Activated CD4-positive, alpha-beta T cell treated with anti-CD3 and anti-CD28 coated beads, Interleukin-2, amount 50 U/mL, for 48 hours (primary cell): ENCODE measurements around the gene RET.

Experiments
- DNase-seq, 2 experiments: peaks; one replicate each; pipeline ENCODE4 v3.0.0-alpha.2; 2020

The RET gene

GRCh38 chr10:43076876-43077420, at the start of gene RET:
Gene RET (plus strand): TSS chr10:43077069. CDS start chr10:43077259, 190 bp downstream.
- peak; percentile 25 to 36 for DNase-seq

- DNase-seq, result no peak
Observed at GRCh38 chr10:43027331-43027955, 49.4 kb upstream of the RET start.

GRCh38 chr10:43028143-43028542, 48.7 kb upstream of the RET start:
- DNase-seq, result no peak

GRCh38 chr10:43029043-43029442, 47.8 kb upstream of the RET start:
- no peak for DNase-seq

- no peak for DNase-seq
Observed at GRCh38 chr10:43032613-43033012, 44.3 kb upstream of the RET start.

GRCh38 chr10:43035800-43036199, 41.1 kb upstream of the RET start:
- no peak for DNase-seq

- no peak for DNase-seq
Observed at GRCh38 chr10:43036481-43037428, 40.1 kb upstream of the RET start.

- DNase-seq, result no peak
Observed at GRCh38 chr10:43037440-43037839, 39.4 kb upstream of the RET start.

- DNase-seq, result no peak
Observed at GRCh38 chr10:43037942-43038782, 38.7 kb upstream of the RET start.

GRCh38 chr10:43038783-43039623, 37.9 kb upstream of the RET start:
- no peak for DNase-seq

GRCh38 chr10:43039624-43040481, 37.0 kb upstream of the RET start:
- DNase-seq, result no peak

- no peak for DNase-seq
Observed at GRCh38 chr10:43040482-43041256, 36.2 kb upstream of the RET start.

GRCh38 chr10:43041422-43042342, 35.2 kb upstream of the RET start:
- DNase-seq, result no peak

- DNase-seq, result no peak
Observed at GRCh38 chr10:43042503-43043341, 34.1 kb upstream of the RET start.

GRCh38 chr10:43043342-43043772, 33.5 kb upstream of the RET start:
- DNase-seq, result no peak

- no peak for DNase-seq
Observed at GRCh38 chr10:43043773-43044447, 33.0 kb upstream of the RET start.

GRCh38 chr10:43044448-43044921, 32.4 kb upstream of the RET start:
- DNase-seq, result no peak
